Measurements from ENCODE around the gene AUTS2. TPM values are rescaled to one million over a fixed set of nuclear protein-coding genes. Genes with fewer than 3 reads are reported as not detected.

The AUTS2 gene
- total and polyA plus RNA-seq, 11 donors = 3.4 to 14.0 (median 7.3) TPM

GRCh38 chr7:69787736-69788431 is 189.6 kb downstream of the AUTS2 start:
- peaks cover 0 to 28% (median 13%) of the 10 kb centered on the region in 12 donors for H3K4me1 ChIP-seq
- no peaks in the 10 kb centered on the region for H3K9me3 ChIP-seq
- DNase-seq (no peak), ATAC-seq (no peak)
- TF ChIP-seq POLR2A (IDR thresholded peaks at IDR 0.05) (no peak), CTCF (IDR thresholded peaks at IDR 0.05) (no peak)
- no peaks in the 10 kb centered on the region for H3K36me3 ChIP-seq
- H3K27ac ChIP-seq = peak overlapping the region in 3 of 12 donors; percentile 26 to 39 (median 32)
- intact Hi-C loops (cut with DNase I) = loop anchor here in 1 of 10 donors (10.0 kb wide), 1 partner anchor 183 kb away; no protein-coding TSS in a partner anchor
- 82 to 88% (median 83%) methylated on average over 5 of the region's 5 CpGs for whole genome bisulfite sequencing, 4 donors
- no peaks in the 10 kb centered on the region for H3K27me3 ChIP-seq
- no peak overlapping the region for H3K4me3 ChIP-seq

DNA sequence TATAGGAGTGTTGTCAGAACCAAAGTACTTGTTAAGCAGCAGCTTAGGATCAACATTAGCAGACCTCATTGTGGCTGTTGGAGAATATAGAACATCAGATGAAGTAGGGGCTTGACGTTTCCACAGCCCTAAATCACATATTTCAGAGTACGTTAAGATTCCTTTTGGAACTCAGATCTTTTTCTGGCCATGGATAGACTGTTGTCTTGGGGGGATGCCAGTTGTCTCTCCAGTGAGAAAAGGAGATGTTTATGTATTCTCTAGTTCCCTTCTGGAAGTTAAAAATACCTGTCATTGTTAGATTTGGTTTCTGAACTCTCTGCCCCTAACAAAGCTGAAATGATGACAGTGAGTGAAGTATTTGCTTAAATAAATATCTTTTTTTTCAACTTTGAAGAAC is 191.3 kb downstream of the AUTS2 start:
- intact Hi-C loops (cut with DNase I) = loop anchor here in 1 of 10 donors (10.0 kb wide), 1 partner anchor 185 kb away; no protein-coding TSS in a partner anchor
- Histone ChIP-seq H3K9me3 (no peaks in the 10 kb centered on the region), H3K36me3 (no peaks in the 10 kb centered on the region), H3K27me3 (no peaks in the 10 kb centered on the region), H3K27ac (no peak overlapping the region), H3K4me1 (peaks cover 0 to 14% (median 7%) of the 10 kb centered on the region in 12 donors), H3K4me3 (no peak overlapping the region)
- no peak for DNase-seq
- WGBS, 4 donors = 75 to 82% (median 81%) methylated on average over 2 of the region's 2 CpGs
- ATAC-seq = no peak
- TF ChIP-seq CTCF (IDR thresholded peaks at IDR 0.05) (no peak), POLR2A (IDR thresholded peaks at IDR 0.05) (no peak)

DNA sequence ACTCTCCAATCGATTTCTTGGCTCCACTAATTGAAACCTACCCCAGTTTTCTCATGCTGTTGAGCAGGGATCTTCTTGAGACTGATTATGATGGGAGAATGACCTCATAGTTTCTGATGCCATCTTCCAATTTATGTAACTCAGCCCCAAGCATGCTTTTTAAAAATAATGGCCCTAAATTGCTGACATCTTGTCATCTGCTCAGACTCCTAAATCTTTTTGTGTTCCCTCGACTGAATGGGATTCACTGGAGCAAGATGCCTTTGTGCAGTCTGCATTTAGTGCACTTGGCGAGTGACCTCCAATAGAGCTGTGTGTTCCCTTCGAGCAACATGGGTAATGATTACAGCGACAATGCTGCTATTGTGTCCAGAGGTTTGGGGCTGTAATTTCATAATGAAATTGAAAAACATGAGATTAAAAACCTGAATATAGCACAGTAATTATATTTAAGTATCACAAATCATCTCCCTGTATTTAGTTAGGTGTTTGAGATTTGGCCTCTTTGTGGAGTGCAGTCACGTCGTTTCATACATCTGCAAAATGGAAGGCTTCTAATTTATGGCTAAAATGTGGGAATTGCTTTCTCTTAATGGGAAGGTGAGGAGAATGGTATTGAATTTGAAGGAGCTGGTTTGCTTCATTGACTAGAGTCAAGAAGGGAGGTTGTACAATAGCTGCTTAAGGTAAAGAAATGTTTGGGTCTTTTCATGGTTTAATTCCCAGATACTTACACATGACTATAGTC is 192.9 kb downstream of the AUTS2 start:
- 91 to 93% (median 91%) methylated on average over 7 of the region's 7 CpGs for WGBS, 4 donors

More for the DNA sequence above, 192.9 kb downstream of the AUTS2 start:
- no peak for ATAC-seq
- Histone ChIP-seq H3K27ac (no peak overlapping the region), H3K27me3 (no peaks in the 10 kb centered on the region), H3K36me3 (no peaks in the 10 kb centered on the region), H3K9me3 (no peaks in the 10 kb centered on the region), H3K4me1 (peaks cover 0 to 14% (median 7%) of the 10 kb centered on the region in 12 donors), H3K4me3 (no peak overlapping the region)
- intact Hi-C loops (cut with DNase I) = no loop called here
- DNase-seq = no peak
- TF ChIP-seq POLR2A (IDR thresholded peaks at IDR 0.05) = no peak
- TF ChIP-seq CTCF (IDR thresholded peaks at IDR 0.05) = no peak
